ENCODE results near the gene DNAH5.
"Not testable (repeated sequence)": the region's sequence is repeated elsewhere in the genome, so short reads cannot be mapped to it uniquely, and the experiment has no call there.

Gene DNAH5

DNA sequence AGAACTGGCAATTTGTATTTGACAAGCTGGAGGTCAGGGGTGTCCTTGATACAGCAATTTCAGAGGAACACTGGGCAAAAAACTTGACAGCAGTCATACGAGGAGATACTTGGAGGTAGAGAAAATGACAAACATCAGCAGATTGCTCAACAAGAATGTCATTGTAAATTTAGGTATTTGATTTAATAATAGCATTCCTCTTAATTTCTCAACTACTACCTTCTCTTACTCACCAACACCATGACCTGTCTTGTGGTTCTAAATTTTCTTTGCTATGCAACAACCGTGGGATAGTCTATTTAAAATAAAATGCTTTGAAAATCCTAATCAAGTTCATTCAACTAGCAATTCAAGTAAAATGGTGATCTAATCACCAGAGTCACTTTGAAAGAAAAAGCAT is 128.4 kb downstream of the DNAH5 start:
- no peak for DNase-seq

DNA sequence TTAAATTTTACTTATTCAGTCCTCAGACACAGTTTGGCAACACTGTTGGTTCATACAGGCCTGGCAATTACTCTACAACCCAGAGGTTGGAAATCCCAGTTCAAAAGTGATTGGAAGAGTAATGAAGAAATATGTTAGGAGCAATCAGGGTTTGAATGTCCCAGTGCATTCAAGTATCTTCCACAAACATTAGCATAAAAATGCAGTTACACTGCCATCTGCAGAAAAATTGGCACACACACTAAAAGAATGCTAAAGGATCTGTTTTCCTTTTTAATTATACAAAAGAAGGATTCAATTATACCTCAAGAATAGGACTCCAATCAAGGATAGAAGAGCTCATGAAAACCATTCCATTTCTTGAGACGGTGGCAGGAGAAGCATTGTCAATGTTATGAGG is 130.2 kb downstream of the DNAH5 start:
- no peak for DNase-seq

DNA sequence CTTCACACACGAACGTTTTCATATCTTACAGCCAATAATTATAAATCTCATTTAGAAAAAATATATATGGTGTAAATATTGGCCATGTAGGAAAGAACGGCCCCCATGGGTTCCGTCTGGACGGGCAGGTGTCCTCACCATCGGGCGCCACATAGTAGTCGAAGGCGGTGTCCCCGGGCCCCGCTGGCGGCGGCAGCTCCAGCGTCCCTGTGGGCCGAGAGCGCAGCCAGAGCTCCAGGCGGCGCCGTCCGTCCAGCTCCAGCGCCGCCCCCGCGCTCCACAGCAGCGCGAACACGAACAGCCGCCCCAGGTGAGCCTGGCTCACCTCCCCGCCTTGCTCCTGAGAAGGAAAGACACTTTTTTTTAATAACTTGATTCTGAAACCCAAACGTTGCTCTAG is 134.6 kb downstream of the DNAH5 start:
- DNase-seq = no peak

GRCh38 chr5:13804336-13804735 is 140.2 kb downstream of the DNAH5 start:
- no peak for DNase-seq

DNA sequence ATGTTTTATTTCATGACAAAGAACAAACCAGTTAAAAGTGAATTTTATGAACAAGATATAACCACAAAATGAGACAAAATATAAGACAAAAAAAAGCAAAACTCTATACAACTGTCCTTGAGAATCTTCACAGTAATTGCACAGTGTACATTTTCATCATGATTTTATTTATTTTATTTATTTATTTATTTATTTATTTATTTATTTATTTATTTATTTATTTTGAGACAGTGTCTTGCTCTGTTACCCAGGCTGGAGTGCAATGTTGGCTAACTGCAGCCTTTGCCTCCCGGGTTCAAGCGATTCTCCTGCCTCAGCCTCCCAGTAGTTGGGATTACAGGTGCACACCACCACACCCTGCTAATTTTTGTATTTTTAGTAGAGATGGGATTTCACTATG is 145.9 kb downstream of the DNAH5 start:
- not testable (repeated sequence) for DNase-seq

DNA sequence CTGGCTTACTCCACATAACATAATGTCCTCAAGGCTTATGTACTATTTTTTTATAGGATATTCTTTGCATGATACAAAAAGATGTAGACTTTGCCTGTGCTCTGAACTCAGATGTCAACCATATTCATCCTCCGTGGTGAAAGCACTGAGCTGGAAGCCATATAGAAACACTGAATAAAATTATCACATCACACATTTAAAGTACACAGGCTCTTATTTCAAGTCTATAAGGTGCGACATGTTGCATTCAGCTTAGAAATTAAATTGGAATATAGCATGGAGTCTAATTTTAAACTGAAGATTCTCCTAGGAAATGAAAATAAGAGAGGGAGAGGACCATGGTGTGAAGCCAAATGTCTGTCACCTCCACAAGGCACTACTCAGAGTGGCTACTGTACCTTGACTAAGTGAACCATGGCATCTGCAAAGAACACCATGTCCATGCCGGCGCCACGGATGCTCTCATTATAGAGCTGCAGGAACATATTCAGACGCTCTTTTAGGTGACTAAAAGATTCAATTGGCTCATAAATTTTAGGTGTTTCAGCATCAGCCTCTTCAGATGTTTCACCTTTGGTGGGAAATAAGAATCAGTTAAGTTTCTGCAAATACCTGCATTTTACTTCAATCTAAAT is 158.6 kb downstream of the DNAH5 start:
- no peak for DNase-seq

DNA sequence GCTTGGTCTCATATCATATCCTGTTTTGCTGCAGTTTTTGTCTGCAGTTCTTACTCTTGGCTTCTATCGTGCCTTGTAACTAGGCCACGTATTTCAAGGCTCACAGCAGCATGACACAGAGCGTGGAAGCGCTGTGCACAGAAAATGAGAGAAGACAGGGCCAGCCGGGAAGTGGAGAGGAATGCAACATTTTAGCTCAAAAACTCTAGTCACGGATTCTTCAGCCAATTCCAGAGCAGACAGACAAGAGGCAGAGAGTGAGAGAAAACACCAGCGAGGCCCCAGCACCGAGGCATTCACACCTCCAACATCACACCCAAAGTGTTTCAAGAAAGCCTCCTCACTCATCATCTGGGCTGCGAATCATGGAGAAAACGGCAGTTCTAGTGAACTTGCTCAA is 160.8 kb downstream of the DNAH5 start:
- no peak for DNase-seq

DNA sequence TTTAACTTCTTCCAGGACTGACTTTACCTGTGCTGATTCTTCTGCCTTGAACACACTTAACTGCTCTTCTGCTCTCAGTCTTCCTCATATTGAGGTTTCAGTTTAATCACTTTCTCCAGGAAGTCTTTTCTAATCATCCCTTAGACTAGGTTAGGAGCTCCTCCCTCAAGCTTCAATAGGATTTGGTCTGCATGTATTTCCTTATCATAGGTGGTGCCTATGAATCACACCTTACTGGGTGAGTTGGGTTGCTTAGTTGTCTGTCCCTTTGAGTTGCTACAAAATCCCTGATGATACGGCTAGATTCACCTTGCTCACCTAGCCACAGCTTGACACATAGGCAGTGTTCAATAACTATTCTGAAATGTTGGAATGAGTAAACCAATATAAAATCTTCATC is 164.4 kb downstream of the DNAH5 start:
- DNase-seq = no peak

GRCh38 chr5:13773649-13774048 is 170.8 kb downstream of the DNAH5 start:
- DNase-seq = no peak

DNA sequence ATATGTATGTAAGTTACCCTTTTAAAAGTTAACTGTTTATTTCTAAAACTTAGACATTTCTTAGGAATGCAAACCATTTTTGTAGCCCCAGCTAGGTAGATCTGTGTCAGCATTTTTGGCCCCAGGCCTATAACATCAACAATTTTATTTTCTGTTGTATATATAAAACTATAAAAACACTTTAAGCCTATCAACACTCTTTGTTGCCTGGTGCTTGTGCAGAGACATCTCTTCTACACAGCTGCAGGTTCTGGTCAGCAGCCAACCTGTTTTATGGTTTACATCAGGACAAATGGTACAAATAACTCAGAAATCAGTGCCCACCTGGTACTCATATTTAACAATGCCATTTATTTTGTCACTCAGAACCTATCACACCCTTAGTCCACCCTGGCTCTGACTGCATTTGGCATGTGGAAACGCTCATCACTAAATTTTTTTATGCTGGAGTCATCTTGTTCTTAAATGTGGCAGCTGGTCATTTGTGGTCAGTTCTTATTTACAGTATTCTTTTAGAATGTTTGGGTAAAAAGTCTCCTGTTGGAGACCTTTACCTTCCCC is 173.4 kb downstream of the DNAH5 start:
- DNase-seq = peak; percentile 23

DNA sequence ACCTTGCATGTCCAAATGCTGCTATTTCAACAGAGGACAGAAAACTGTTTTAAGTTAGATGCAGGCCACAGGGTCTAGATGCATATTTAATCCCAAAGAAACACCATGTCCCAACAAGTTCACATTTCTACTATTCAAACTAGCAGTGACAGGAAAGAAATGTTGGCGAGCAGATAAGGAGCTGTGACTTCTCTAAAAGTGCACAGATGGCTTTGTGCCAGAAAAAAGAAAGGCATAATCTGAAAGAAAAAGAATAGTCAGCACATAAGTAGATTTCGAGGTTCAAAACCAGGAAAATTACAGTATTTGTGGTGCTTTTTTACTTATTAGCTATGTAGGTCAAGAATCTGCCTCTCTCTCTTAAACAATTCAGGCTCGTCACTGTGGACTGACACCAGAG is 178.3 kb downstream of the DNAH5 start:
- no peak for DNase-seq

DNA sequence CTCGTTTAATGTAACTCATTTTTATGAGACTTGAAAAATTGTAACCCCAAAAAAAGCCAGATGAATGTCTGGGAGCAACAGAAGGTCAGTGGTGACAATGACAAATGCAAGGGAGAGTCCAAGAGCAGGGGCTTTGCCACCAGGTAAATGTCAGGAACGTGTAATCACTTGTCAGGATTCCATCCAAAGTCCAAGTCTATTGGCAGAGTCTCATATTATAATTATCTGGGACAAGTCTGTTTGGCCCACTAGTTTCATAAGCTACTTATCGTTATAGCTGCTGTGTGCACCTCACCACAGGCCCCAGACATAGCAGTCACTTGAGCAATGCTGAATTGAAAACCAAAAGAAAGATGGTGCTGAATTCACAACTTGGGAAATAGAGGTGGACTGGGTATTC is 180.8 kb downstream of the DNAH5 start:
- DNase-seq = no peak

DNA sequence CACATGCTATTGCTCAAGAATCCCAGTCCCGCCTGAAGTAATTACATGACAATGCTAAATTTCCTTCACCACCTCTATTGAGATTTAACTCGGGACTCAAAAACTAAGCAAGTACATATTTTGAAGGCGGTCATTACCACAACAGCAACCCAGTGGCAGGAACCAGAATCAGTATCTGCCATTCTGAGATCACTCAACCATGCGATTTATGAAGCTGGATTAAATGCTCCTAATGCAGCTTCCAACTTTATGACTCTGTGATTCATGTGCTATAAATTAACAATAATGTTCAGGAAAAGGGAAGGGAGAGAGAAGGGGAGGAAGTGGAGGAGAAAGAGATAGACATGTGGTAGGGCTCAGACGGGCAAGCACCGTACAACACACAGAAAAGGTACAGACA is 194.7 kb downstream of the DNAH5 start:
- peak; percentile 9 for DNase-seq

- no peak for DNase-seq
Measured at GRCh38 chr5:13746026-13746425, 198.5 kb downstream of the DNAH5 start.

GRCh38 chr5:13745508-13745907 is 199.0 kb downstream of the DNAH5 start:
- DNase-seq = peak; percentile 63

- DNase-seq = no peak
Measured at GRCh38 chr5:13740471-13740870, 204.0 kb downstream of the DNAH5 start.

GRCh38 chr5:13739479-13739878 is 205.0 kb downstream of the DNAH5 start:
- DNase-seq = no peak

GRCh38 chr5:13735691-13736090 is 208.8 kb downstream of the DNAH5 start:
- DNase-seq = no peak

- DNase-seq = no peak
Measured at GRCh38 chr5:13731121-13731628, 213.3 kb downstream of the DNAH5 start.

DNA sequence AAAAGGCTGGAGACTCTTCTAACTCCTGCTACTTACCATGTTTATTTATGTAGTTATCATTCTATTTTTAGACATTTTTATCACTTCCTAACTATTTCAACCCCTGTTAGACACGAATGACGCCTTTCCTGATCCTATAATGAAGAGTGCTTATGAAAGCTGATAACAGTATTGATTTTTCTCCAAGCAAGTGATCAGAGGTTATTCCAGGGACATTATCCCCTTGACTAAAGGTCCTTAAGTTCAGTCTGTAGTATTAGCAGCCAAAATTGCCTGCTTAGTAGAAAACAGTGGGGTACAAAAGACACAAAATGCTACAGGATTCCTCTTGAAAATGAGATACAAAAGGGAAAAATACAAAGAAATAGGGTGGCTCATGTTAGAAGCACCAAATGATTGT is 235.6 kb downstream of the DNAH5 start:
- no peak for DNase-seq

DNA sequence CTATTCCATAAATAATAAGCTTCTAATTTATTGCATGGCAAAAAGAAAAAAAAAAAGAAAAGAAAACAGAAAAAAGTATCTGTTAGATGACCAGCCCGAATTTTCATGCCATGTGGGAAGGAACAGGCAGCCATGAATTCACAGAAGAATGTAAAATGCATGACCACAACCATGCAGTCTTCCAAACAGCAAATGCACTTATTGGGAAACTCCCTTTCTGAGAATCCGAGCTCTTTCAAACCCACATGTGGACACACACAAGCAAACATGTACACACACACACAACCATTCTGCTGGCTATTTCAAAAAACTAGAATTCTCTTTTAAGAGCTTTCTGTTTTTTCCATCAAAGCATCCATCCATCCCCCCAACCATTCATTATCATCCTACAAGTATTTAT is 236.1 kb downstream of the DNAH5 start:
- DNase-seq = peak; percentile 7

DNA sequence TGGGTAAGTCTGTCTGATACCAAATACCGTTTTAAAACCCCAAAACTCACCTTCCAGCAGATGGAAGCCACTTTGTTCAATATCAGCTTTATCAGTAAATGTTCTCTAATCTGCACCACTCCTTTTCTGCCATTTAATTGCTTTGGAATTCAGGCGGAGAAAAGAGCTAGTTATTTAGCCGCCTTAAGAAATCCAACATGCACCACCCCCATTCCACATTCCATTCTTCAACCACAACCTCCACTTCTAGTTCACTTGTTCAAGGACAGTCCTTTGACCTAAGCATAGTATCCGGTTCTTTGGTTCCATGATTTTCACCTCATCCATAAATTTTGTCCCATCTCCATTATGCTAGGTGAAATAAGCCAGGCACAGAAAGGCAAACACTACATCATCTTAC is 240.1 kb downstream of the DNAH5 start:
- no peak for DNase-seq

DNA sequence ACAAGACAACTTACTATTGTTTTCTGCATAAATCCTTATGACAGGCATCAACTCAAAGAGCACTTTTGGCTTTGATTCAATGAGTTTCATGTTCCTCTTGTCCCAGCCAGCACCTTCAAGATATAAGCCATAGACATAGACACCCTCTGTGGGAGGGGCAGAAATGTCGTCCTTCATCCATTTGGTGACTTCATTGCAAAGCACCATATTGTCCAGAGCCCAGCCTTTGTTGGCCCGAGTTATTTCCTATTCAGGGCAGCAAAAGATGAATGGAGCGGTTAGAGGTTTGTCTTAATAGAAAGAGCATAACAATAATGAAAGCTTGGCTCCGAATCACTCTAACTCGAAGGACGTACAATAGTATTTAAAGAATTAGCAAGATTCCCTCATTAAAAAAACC is 243.9 kb downstream of the DNAH5 start:
- no peak for DNase-seq

- DNase-seq = no peak
Measured at GRCh38 chr5:13698885-13699284, 245.6 kb downstream of the DNAH5 start.

- DNase-seq = no peak
Measured at GRCh38 chr5:13695076-13695712, 249.3 kb downstream of the DNAH5 start.
